BJ (cell line): Measurements from ENCODE around the gene GJB6. TPM values are rescaled to one million over a fixed set of nuclear protein-coding genes. Genes with fewer than 3 reads are reported as not detected.

Source experiments
- CTCF ChIA-PET: fragments of 350-600 bp; formaldehyde crosslinking; extraction: SDS; loops from one replicate; lab custom pipeline; 2021; ENCODE audit warnings: antibody characterized with exemption, inconsistent platforms; lab: Yijun Ruan, JAX
- POLR2A ChIA-PET: fragments of 300-600 bp; sonication (Branson Sonifier 250); formaldehyde crosslinking; extraction: SDS; loops from one replicate; lab custom pipeline; 2021; ENCODE audit warnings: antibody characterized with exemption; lab: Charles Lee
- DNase-seq: peaks from one replicate; pipeline ENCODE4 v3.0.0-alpha.2; 2011; ENCODE audit warnings: low read depth
- H3K27me3 ChIP-seq: 2 replicates; pipeline ENCODE4 v1.6.0; 2011; ENCODE audit warnings: low read length; ENCODE audit not compliant: control insufficient read depth, insufficient read depth
- H3K36me3 ChIP-seq: 2 replicates; pipeline ENCODE4 v1.5.1; 2011; ENCODE audit warnings: low read length; ENCODE audit not compliant: control insufficient read depth, insufficient read depth
- H3K4me3 ChIP-seq: 2 replicates; pipeline ENCODE4 v1.5.1; 2011; ENCODE audit warnings: low read depth, mild to moderate bottlenecking, control low read depth, low read length
- polyA plus RNA-seq: library from polyadenylated mRNA; depleted of rRNA; stranded (reverse); fragments of >200 nt; gene quantifications from 2 replicates; pipeline ENCODE4 v1.2.3, GENCODE V29; 2011
- TF ChIP-seq, protein P1 (sequence below): IDR thresholded peaks from 2 replicates; pipeline ENCODE4 v1.5.1; 2011; ENCODE audit warnings: low read depth, mild to moderate bottlenecking, control low read depth, inconsistent platforms, low read length, moderate library complexity; ENCODE audit not compliant: insufficient read depth

Gene GJB6
- polyA plus RNA-seq, 1 experiment: not detected

DNA sequence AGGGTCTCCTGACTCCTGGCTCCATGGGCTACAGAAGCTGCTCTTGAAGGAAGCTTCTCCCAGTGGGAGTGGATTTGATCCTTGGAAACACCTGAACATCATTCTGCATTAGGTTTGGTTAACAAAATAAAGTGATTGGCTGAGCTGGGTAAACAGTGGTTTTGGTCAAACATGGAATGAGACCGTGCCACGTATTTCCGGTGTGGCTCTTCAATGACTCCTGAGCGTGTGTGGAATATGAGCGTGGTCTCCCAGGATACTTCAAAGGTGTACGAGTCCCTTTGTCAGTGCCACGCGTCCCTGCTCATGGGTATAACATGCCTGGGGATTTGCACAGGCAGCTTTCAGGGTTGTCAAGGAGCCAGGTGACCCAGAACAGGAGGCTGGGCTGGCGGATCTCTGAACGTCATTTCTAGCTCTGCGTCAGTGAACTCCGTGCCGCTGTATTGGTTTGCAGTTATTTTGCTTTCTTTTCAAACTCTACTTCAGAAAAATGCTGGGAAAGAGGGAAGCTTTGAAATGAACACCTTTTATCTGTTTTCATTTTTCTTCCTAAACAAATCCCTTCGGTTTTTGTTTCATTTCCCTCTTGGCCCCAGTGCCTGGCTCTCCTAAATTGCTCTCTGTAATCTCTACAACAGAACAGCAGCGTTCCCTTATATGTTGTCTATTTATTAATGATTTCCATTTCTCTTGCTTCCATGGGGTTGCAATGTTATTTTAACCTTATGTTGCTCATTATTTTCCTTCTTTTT, 26.3 kb upstream of the GJB6 start:
- POLR2A ChIA-PET: no interaction called here
- H3K4me3 ChIP-seq: no peak overlapping the region
- no peaks in the 10 kb centered on the region; the same call in 1 of the 2 replicates for H3K27me3 ChIP-seq
- TF ChIP-seq, protein P1, sequence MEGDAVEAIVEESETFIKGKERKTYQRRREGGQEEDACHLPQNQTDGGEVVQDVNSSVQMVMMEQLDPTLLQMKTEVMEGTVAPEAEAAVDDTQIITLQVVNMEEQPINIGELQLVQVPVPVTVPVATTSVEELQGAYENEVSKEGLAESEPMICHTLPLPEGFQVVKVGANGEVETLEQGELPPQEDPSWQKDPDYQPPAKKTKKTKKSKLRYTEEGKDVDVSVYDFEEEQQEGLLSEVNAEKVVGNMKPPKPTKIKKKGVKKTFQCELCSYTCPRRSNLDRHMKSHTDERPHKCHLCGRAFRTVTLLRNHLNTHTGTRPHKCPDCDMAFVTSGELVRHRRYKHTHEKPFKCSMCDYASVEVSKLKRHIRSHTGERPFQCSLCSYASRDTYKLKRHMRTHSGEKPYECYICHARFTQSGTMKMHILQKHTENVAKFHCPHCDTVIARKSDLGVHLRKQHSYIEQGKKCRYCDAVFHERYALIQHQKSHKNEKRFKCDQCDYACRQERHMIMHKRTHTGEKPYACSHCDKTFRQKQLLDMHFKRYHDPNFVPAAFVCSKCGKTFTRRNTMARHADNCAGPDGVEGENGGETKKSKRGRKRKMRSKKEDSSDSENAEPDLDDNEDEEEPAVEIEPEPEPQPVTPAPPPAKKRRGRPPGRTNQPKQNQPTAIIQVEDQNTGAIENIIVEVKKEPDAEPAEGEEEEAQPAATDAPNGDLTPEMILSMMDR: no peak
- DNase-seq: no peak
- CTCF ChIA-PET: no interaction called here
- no peaks in the 10 kb centered on the region for H3K36me3 ChIP-seq

DNA sequence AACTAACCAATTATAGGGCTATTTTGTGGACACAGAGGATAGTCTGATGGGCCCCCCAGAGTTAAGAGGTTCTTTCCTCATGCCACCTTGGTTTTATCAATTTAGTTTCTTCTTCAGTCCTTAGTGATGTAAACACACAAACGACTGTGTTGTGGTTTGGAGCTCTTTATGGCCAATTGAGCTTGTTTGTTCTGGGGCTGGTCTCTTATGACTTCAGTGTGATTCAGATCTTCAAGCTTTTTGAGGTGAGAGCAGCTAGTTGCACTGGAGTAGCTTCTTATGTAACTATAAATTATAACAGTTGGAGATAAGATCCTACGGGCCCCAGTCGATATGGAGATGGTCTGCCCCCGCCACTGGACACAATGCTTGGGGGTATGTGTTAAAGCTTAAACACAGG, 22.0 kb upstream of the GJB6 start:
- Histone ChIP-seq H3K27me3 (peaks cover 4% of the 10 kb centered on the region), H3K4me3 (no peak overlapping the region), H3K36me3 (no peaks in the 10 kb centered on the region)
- TF ChIP-seq, protein P1: no peak
- CTCF ChIA-PET: no interaction called here
- no peak for DNase-seq
- POLR2A ChIA-PET: no interaction called here

DNA sequence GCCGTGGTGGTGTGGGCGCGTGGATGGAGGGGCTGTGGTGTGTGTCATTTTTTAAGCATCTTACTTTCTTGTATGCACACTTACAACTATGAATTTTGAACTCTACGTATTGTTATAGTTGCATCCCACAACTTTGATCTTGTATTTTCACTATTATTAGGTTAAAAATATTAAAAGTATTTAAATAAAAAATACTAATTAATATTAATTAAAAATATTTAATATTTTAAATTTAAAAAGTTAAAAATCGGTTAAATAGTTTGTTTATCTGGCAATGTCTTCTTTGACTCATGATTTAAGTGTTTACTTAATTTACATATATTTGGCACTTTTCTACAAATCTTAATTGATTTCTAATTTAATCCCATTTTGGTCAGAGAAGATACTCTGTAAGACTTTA, 17.8 kb upstream of the GJB6 start:
- Histone ChIP-seq H3K27me3 (peaks cover 4% of the 10 kb centered on the region), H3K36me3 (no peaks in the 10 kb centered on the region), H3K4me3 (no peak overlapping the region)
- no peak for DNase-seq
- TF ChIP-seq, protein P1: no peak
- POLR2A ChIA-PET: no interaction called here
- CTCF ChIA-PET: no interaction called here

DNA sequence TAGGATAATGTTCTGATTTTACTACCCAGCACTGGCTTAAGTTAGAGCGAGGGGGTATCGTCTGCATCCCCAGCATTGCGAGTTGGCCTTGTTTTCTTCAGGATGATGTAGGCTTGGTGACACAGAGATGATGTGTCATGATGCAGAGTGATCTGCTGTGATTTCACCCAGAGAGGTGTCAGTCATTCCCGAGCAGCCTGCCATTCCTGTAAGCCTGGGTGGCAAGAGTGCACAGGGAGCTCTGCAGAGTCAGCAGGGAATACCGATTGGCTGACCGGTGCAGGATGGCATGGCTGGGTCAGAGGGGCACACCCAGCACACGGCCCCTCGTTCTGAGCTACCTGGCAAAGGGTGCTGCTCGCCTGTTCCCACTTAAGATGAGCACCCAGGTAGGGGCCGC, 15.8 kb upstream of the GJB6 start:
- no peak for DNase-seq
- no peaks in the 10 kb centered on the region for H3K36me3 ChIP-seq
- TF ChIP-seq, protein P1: no peak
- H3K27me3 ChIP-seq: peaks cover 3% of the 10 kb centered on the region; the same call in 1 of the 2 replicates
- H3K4me3 ChIP-seq: no peak overlapping the region
- ChIA-PET CTCF (no interaction called here), POLR2A (no interaction called here)

DNA sequence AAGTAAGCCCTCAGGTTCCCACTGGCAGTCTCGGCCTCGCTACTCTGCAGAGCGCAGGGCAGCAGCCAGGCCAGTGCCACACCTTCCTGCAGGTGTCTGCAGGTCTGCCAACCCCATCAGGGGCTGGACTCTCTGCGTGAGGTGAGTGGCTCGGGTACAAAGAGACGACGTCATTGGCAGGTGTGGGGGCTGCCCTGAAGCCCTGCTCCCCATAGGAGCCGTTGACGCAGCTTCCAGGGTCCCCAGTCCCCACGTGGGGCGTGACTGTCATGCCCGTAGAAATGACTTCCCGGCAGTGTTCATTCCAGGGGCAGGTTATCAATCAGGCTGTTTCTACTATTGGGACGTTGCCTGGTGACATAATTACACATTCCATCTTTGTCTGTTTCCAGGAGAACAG, 15.3 kb upstream of the GJB6 start:
- CTCF ChIA-PET: no interaction called here
- POLR2A ChIA-PET: no interaction called here
- DNase-seq: no peak

More for the DNA sequence above, 15.3 kb upstream of the GJB6 start:
- H3K27me3 ChIP-seq: no peaks in the 10 kb centered on the region; the same call in 1 of the 2 replicates
- H3K36me3 ChIP-seq: no peaks in the 10 kb centered on the region
- TF ChIP-seq, protein P1: no peak
- H3K4me3 ChIP-seq: no peak overlapping the region
